Nucleus accumbens (tissue), 56 donors: ENCODE measurements around the gene AMELX.

Source experiments
- DNase-seq, 56 donors: peaks; one replicate each; lab custom pipeline; 2025; lab: John Stamatoyannopoulos, UW

Gene AMELX

DNA sequence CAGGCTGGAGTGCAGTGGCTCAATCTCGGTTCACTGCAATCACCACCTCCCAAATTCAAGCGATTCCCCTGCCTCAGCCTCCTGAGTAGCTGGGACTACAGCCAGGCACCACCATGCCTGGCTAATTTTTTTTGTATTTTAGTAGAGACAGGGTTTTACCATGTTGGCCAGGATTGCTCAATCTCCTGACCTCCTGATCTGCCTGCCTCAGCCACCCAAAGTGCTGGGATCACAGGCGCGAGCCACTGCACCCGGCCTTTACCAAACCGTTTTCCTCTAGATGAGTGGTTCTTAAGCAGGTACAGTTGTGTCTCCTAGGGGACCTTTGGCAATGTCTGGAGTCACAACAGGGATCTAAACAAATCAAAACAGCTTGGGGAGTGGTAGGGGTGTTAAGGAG, 11.6 kb downstream of the AMELX start:
- no peak for DNase-seq

DNA sequence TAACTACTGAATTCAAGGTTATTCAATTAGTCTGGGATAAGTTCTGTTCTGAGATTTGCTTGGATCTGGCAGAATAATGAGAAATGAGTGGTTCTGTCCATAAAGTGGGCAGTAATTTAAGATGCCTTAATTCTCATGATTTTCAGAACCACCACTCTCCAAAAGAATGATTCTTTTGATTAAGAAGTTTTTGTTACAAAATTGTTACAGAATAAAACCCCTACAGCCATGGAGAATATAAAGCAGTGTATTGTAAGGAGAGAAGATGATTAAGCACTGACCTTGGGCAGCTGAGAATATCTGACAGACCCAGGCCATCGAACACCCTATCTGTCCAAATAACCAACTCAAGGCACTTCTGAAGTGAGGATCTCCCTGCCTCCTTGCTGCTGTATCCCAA, 12.4 kb downstream of the AMELX start:
- DNase-seq: no peak

DNA sequence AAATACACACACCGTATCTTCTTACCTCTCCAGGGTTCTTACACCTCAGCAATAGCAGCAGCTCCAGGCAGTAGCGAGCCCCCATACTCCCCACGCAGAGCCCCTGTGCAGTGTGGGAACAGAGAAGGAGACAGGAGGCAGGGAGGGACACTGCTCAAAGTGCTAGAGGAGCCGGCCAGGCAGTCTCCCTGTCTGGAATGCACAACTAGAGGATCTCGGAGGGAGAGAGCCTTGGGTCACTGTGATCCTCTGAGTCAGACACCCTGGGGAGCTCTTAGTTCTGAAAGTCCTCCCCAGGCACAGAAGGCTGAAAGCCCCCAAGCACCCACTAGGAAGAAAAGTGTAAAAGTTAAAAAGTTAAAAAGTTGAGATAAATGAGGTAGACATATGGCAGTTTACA, 16.0 kb downstream of the AMELX start:
- no peak for DNase-seq

DNA sequence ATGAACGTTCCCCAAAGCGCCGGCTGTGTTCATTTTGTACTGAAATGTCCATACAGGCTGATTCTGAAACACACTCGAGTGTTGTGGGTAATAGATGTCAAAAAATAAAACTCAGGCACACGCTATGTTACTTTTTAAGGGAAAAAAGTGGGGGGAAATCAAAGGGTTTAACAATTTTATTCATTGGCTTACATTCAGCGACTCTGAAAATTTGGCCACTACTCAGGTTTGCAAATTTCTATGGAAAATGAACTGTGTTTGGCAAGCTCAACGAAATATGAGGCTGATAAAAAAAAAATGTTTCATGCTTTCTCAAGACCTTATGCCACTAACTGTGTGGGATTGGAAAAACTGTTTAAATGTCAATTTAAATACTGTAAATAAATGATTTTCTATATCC, 18.5 kb downstream of the AMELX start:
- DNase-seq: no peak

DNA sequence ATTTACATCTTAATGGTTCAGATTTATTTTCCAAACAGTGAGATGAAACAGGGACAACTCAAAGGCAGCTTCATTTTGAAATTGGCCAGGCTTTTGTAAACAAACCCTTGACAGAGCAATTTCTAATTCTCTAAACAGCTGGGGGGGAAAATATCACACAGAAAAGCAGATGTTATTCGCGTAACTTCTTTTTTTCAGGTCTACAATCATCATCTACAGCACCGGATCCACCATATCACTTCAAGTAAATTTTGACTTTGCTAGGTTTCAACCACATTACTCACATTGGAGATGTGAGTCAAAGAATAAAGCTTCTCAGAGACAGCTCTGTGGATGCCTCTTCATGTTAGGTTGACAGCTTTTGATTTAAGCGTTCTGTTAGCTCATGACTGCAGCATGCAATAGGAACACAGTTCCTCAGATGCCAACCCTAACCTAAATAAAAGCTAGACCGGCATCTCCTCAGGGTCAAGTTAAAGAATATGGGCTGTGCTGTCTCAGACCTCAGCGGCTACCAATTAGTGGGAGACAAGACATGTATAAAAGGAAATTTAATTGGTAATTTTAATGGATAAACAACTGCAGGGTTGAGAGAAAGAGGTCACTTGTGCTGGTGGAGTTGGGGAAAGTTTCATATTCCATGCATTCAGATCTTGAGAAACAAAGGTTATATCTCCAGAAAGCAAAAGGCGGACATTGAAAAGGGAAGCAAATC, 26.8 kb downstream of the AMELX start:
- DNase-seq: no peak

GRCh38 chrX:11321986-11322385, 28.8 kb downstream of the AMELX start:
- DNase-seq: no peak

DNA sequence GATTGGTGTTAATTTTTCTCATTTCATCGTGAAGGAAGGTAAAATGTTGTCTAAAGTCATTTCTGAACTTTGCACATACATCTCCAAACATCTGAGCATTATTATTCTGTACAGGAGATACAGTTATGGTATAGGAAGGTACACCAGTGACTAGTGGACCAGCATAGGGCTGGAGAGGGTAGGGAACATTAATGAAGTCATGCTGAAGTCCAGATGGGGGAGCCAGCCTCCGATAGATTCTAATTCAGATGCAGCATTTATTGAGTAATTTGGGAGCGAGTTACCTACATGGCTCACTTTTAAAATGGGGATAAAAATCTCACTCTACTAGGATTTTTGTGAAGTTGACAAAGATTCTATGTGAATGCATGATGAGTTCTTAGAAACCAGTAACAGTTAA, 34.9 kb downstream of the AMELX start:
- DNase-seq: no peak

- DNase-seq: peak in 4 of 56 donors; percentile 7 to 21 (median 9)
Observed at GRCh38 chrX:11329021-11329420, 35.8 kb downstream of the AMELX start.

DNA sequence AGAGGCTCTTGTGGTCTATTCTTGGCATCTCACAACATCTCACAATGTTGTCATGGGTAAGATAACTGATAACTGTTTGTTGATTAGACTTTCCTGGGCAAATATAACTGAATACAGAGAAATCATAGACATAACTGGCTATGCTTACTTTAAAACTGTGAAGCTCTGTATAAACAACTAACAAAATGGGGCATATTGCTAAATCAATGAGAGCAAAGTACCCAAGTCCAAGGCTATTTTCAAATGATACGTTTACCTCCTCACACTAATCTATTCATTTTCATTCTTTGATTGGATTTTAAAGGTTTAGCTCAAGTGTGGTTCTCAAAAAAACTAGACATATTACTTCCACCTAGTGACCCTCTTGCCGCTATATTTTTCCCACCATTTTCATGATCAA, 38.6 kb downstream of the AMELX start:
- DNase-seq: no peak

GRCh38 chrX:11334165-11334564, 41.0 kb downstream of the AMELX start:
- no peak for DNase-seq

- DNase-seq: no peak
Observed at GRCh38 chrX:11336201-11336600, 43.0 kb downstream of the AMELX start.

DNA sequence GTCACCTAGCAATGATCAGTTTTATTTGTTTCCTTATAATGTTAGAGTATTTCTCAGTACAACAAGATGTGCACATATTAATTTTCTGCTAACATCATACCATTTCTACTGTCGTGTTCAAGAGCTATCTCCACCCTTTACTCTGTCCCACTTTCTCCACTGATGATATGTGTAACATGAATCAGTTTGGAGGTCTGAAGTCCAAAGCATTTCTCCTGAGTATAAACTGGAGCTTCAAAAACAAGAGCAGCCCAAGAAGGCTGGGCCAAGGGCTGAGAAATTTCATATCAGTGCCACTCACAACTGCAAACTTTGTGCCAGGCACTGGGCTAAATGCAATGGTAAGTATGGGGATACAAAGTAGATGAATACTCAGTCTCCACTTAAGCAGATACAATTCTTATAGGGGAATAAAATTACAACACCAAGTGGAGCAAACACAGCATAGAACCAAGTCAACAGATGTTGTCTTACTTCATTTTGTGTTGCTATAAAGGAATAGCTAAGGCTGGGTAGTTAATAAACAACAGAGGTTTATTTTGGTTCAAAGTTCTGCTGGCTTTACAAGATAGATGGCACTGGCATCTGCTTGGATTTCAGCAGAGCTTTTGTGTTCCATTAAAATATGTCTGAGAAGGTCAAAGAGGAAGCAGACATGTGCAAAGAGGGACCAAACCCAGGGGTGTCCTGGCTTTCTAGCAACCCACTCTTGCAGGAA, 44.2 kb downstream of the AMELX start:
- no peak for DNase-seq

DNA sequence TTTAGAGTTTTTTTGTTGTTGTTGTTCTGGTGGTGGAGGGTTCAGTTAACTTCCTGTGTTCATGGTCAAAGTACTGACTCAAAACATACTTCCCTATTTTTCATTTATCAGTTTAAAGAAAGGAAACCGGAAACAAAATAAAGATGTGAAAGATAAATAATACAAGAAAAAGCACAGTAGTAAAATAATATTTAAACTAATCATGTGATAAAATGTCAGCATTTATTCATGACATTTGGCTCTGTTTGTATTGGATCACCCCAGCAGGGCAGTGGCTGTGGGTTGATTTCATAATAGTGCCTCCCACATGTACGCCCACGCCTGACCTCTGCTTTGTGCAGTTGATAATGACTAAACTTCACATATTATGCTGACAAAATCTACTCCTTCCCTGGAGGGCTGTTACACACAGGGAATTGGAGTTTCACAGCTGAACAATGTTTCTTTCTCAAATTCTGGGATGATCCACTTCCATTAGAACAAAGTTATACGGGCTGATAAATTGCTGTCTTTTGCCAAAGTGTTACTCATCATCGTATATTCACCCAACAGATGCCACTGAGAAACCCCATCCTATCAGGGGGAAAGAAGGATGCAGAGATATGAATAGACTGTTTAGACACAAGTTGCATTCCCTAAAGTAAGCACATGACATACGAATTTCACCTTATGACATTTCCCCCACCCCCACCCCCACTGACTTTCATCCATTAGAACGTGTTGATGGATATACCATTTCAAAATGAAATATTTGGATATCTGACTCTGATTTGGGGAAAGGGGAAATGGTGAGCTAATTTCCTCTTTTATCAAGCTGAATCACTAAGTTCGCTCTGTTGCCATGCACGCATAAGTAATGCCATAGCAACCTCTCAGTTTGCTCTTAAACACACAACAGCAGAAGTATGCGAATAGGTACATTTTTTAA, 48.3 kb downstream of the AMELX start:
- DNase-seq: peak in 9 of 56 donors; percentile 0 to 38 (median 3)

GRCh38 chrX:11342673-11343072, 49.5 kb downstream of the AMELX start:
- no peak for DNase-seq

GRCh38 chrX:11346121-11346682, 53.0 kb downstream of the AMELX start:
- DNase-seq: no peak

- DNase-seq: no peak
Observed at GRCh38 chrX:11347300-11347699, 54.1 kb downstream of the AMELX start.

DNA sequence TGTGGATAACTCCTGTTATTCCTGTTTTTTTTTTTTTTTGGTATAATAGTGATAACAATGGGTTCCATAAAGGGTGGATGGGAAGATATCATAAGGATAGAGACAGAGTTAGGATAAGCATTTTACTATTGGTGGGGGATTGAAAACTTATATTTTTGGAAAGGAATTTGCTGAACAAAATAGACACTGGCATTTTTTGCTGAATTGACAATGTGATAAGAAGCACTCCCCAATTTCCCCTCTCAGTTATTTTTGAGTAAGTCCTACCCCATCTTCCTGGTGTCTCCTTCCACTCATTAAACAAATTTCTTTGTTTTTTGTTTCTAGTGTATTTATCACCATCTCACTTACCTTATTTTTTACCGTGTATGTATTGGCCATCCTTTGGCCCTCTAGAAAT, 55.8 kb downstream of the AMELX start:
- DNase-seq: no peak

DNA sequence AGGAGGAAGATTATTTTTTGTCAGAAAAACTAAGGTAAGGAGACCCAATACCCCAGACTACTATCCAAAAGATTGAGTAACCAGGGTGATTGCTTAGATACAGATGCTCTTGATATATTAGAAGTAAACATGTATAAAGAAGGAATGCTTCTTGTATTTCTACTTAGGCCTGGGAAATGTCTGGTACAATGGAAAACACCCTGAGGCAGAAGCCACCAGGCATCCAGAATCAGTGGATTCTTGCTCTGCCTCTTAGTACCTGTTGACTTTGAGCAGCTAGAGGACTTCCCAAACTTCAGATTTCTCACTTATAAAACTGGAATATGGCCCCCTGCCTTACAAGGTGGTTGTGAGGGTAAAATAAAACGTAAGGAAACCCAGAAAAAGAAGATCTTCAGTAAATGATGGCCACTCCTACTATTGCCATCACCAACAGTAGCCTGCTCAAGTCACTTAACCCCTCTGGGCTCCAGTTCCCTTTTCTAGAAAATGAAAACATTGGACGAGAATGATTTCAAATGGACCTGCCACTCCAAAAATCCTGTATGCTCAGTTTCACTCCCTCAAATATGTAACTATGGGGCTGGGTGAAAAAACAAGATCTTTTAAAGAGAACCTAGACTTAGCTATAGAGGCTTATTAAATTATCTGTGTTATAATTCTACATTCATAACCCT, 56.6 kb downstream of the AMELX start:
- no peak for DNase-seq
